BE2C (cell line): Measurements from ENCODE around the gene KMO.
A peak's percentile ranks its signal among the peaks of the same experiment; 100 is the strongest.

Source experiments
- DNase-seq: peaks from one replicate; pipeline ENCODE4 v3.0.0-alpha.2; 2020
- H3K27me3 ChIP-seq: fragments of 250-450 bp; sonication (Bioruptor Pico); 2 replicates; pipeline ENCODE4 v1.5.1; 2020; ENCODE audit warnings: mild to moderate bottlenecking
- H3K36me3 ChIP-seq: fragments of 250-450 bp; sonication (Bioruptor Pico); 2 replicates; pipeline ENCODE4 v1.5.1; 2020; ENCODE audit warnings: mild to moderate bottlenecking
- H3K4me1 ChIP-seq: fragments of 250-450 bp; sonication (Bioruptor Pico); 2 replicates; pipeline ENCODE4 v1.5.1; 2020
- H3K4me3 ChIP-seq: 2 replicates; pipeline ENCODE4 v1.5.1; 2011; ENCODE audit warnings: low read depth, low read length
- H3K9me3 ChIP-seq: fragments of 250-450 bp; sonication (Bioruptor Pico); 2 replicates; pipeline ENCODE4 v1.5.1; 2020
- CTCF ChIP-seq: IDR thresholded peaks from 2 replicates; pipeline ENCODE4 v1.5.1; 2012; ENCODE audit warnings: mild to moderate bottlenecking, low read depth, low read length

KMO gene

DNA sequence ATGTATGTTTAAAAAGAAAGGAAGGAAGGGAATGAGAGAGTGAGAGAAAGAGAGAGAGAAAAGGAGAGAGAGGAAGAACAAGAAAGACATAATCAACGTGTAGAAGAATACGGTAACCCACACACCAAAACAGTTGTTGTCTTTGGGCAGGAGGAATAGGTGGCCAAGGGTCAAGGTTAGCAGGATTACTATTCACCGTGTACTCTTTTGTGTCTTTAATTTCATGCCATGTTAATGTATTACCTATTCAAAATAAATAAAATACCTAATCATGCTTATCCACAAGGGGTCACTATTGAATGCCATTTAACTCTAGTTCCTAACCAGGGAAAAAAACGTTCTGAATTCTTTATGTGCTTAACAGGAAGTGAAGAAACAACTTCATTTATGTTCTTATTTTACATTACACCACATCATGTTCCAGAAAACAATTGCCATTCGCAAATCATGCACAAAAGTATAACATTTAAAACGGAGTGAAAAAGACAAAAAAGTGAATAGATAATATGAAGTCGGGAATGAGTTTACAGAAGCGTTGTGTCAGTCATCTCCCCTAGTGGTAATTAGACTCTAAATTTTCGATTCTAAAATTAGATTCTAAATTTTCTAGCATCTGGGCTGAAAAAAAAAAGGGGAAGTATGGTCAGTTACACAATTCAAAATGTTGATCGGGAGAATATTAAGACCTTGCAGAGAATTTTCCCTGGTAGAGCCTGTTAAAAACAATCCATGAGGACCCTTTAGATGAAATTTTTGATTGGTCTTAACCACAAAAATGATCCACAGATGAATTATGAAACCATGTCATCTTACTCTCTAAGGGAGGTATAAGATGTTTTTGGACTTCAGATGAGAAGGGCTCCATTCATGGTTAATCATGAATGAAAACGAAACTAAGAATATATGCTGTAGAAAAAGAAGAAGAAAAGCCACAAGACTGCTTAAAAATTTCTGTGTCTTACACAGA is 700 bp upstream of the KMO start:
- no peak for DNase-seq
- Histone ChIP-seq H3K9me3 (no peaks in the 10 kb centered on the region), H3K27me3 (peaks cover 37% of the 10 kb centered on the region), H3K36me3 (no peaks in the 10 kb centered on the region), H3K4me1 (no peaks in the 10 kb centered on the region), H3K4me3 (peak overlapping the region; percentile 69)
- peak; percentile 55 for TF ChIP-seq CTCF

GRCh38 chr1:241532864-241533263 is 686 bp downstream of the KMO start:
- peaks cover 34% of the 10 kb centered on the region for H3K27me3 ChIP-seq
- no peaks in the 10 kb centered on the region for H3K36me3 ChIP-seq
- no peak overlapping the region for H3K4me3 ChIP-seq
- DNase-seq = no peak
- no peak for TF ChIP-seq CTCF
- no peaks in the 10 kb centered on the region for H3K4me1 ChIP-seq
- H3K9me3 ChIP-seq = no peaks in the 10 kb centered on the region; the same call in 1 of the 2 replicates

DNA sequence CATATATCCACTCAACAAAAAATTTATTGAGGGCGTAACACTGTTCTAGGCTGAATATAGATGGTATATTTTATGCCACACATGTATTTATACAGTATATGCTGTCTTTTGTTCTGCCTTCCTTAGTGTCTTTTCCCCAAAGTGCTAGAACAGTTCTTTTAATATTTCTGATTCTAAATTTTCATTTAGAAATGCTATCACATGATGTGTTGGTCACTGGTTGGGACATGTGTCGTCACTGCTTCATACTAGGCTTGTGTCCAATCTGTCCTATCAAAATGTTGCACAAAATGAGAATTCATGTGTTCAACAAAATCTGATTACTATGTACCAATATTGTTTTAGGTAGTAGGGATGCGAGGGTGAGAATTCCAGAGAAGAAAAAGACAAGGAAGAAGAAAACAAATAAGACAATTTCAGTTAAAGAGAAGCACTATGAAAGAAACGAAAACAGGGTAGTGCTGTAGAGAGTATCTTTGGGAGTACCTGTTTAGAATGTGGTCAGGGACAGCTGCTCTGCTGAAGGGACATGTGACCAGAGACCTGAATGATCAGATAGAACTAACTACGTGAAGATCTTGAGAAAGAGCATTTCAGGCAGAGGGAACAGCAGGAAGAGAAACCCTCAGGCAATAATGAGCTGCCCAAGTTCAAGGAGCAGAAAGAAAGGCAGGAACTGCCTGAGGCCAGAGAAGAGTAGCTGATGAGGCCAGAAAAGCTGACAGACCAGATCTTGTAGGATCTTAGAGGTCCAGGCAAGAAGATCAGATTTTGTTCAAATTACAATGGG is 1.3 kb downstream of the KMO start:
- H3K4me1 ChIP-seq = no peaks in the 10 kb centered on the region
- no peak overlapping the region for H3K4me3 ChIP-seq
- peaks cover 33% of the 10 kb centered on the region for H3K27me3 ChIP-seq
- no peak for TF ChIP-seq CTCF
- no peaks in the 10 kb centered on the region; the same call in 1 of the 2 replicates for H3K9me3 ChIP-seq
- DNase-seq = no peak
- no peaks in the 10 kb centered on the region for H3K36me3 ChIP-seq

- Histone ChIP-seq H3K4me3 (no peak overlapping the region), H3K9me3 (no peaks in the 10 kb centered on the region; the same call in 1 of the 2 replicates), H3K4me1 (no peaks in the 10 kb centered on the region), H3K27me3 (peaks cover 20% of the 10 kb centered on the region), H3K36me3 (no peaks in the 10 kb centered on the region)
- no peak for DNase-seq
- no peak for TF ChIP-seq CTCF
Measured at GRCh38 chr1:241536304-241536703, 4.1 kb downstream of the KMO start.

- no peaks in the 10 kb centered on the region for H3K4me1 ChIP-seq
- no peak overlapping the region for H3K4me3 ChIP-seq
- no peak for DNase-seq
- H3K27me3 ChIP-seq = peaks cover 20% of the 10 kb centered on the region
- TF ChIP-seq CTCF = no peak
- no peaks in the 10 kb centered on the region; the same call in 1 of the 2 replicates for H3K9me3 ChIP-seq
- H3K36me3 ChIP-seq = no peaks in the 10 kb centered on the region
Measured at GRCh38 chr1:241536969-241537368, 4.8 kb downstream of the KMO start.
